Measurements from ENCODE around the gene PCED1B.

DNA sequence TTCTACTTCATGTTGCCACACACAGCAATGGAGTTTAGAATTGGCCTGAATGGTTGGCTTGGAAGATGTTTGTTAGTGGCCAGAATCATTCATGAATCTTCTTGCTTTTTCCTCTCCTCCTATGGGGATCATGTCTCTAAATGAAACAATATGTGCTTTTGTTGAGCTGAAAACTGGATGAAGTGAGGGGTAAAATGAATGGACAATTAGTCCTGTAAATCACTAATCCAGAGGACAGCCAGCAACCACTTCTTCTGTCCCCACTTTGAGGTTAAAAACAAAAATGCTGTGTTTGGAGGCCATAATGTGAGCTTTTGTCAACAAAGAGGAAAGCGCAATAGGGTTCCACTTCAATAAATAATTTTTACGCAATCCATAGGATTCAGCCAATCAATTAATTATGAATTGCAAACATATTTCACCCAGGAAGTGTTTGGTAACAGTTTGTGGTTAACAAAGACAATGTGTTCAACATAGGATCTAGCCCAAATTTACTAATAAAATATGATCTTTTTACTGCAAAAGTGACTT lies 30.7 kb downstream of the PCED1B start:
- TF ChIP-seq CTCF (tag by site-specific recombination; IDR thresholded peaks at IDR 0.05) = no peak
- no peak for TF ChIP-seq ZNF785 (tag by site-specific recombination; IDR thresholded peaks at IDR 0.05)
- no peak for TF ChIP-seq ZNF639 (tag by site-specific recombination; IDR thresholded peaks at IDR 0.05)
- TF ChIP-seq ZNF501 (tag by site-specific recombination; IDR thresholded peaks at IDR 0.05) = no peak
- no peak for TF ChIP-seq ZNF24 (tag by site-specific recombination; IDR thresholded peaks at IDR 0.05)

All from HEK293 (cell line).